Astrocyte of the cerebellum (primary cell): ENCODE data around the gene PTPN18.

Experiments
- DNase-seq: peaks from one replicate; pipeline ENCODE4 v3.0.0-alpha.2; 2011; ENCODE audit warnings: low read depth
- H3K4me3 ChIP-seq: 2 replicates; pipeline ENCODE4 v1.5.1; 2011; ENCODE audit warnings: mild to moderate bottlenecking, low read depth, low read length, moderate library complexity
- CTCF ChIP-seq: IDR thresholded peaks from 2 replicates; pipeline ENCODE4 v1.5.1; 2012; ENCODE audit warnings: low read length, low read depth, moderate library complexity, mild to moderate bottlenecking; ENCODE audit errors: missing control alignments
- in situ Hi-C: cut with HindIII; loops from 2 replicates; pipeline ENCODE4 v1.10.0; 2017; ENCODE audit warnings: low sequenced_read_pairs

Gene PTPN18

GRCh38 chr2:130369965-130370341 is 14.1 kb downstream of the PTPN18 start:
- in situ Hi-C loops: no loop called here
- H3K4me3 ChIP-seq: no peak overlapping the region
- DNase-seq: no peak
- TF ChIP-seq CTCF: no peak

GRCh38 chr2:130370490-130370889 is 14.6 kb downstream of the PTPN18 start:
- TF ChIP-seq CTCF: no peak
- no peak overlapping the region for H3K4me3 ChIP-seq
- DNase-seq: no peak

GRCh38 chr2:130371723-130372054 is 15.8 kb downstream of the PTPN18 start:
- peak overlapping the region; percentile 87 for H3K4me3 ChIP-seq
- no peak for DNase-seq
- in situ Hi-C loops: no loop called here
- TF ChIP-seq CTCF: no peak

More at GRCh38 chr2:130370490-130370889, 14.6 kb downstream of the PTPN18 start:
- in situ Hi-C loops: no loop called here

- peak; percentile 84 for TF ChIP-seq CTCF
- DNase-seq: no peak
- peak overlapping the region; percentile 87 for H3K4me3 ChIP-seq
- in situ Hi-C loops: no loop called here
Measured at GRCh38 chr2:130372055-130372832, 16.4 kb downstream of the PTPN18 start.

GRCh38 chr2:130372833-130373807 is 17.3 kb downstream of the PTPN18 start:
- in situ Hi-C loops: no loop called here
- no peak for TF ChIP-seq CTCF
- H3K4me3 ChIP-seq: peak overlapping the region; percentile 87
- DNase-seq: no peak

GRCh38 chr2:130373808-130374365 is 18.0 kb downstream of the PTPN18 start:
- in situ Hi-C loops: no loop called here
- no peak for TF ChIP-seq CTCF
- no peak for DNase-seq
- H3K4me3 ChIP-seq: no peak overlapping the region
